Fibroblast of lung (primary cell): ENCODE measurements around the gene ELOVL2. TPM values are rescaled to one million over a fixed set of nuclear protein-coding genes. Genes with fewer than 3 reads are reported as not detected.

Experiments used
- DNase-seq, 2 donors: peaks; one replicate each; pipeline versions ENCODE4 v3.0.0 to v3.0.0-alpha.2; 2010; ENCODE audit warnings: low read depth in 2 of 2
- H2AFZ ChIP-seq: 2 replicates; pipeline ENCODE4 v1.5.1; 2012; ENCODE audit warnings: low read length, control low read depth, inconsistent platforms
- H3K27ac ChIP-seq: 2 replicates; pipeline ENCODE4 v1.5.1; 2011; ENCODE audit warnings: low read length, control low read depth; ENCODE audit not compliant: insufficient read depth
- H3K27me3 ChIP-seq: 2 replicates; pipeline ENCODE4 v1.5.1; 2011; ENCODE audit warnings: mild to moderate bottlenecking, low read length; ENCODE audit not compliant: control insufficient read depth, insufficient read depth
- H3K36me3 ChIP-seq: 2 replicates; pipeline ENCODE4 v1.5.1; 2011; ENCODE audit warnings: low read length; ENCODE audit not compliant: control insufficient read depth, insufficient read depth
- H3K4me1 ChIP-seq: 2 replicates; pipeline ENCODE4 v1.5.1; 2011; ENCODE audit warnings: low read length; ENCODE audit not compliant: control insufficient read depth, insufficient read depth; ENCODE audit errors: extremely low read depth
- H3K4me2 ChIP-seq: 2 replicates; pipeline ENCODE4 v1.5.1; 2011; ENCODE audit warnings: low read length, control low read depth; ENCODE audit not compliant: insufficient read depth; ENCODE audit errors: extremely low read depth
- H3K4me3 ChIP-seq, 4 experiments: fragments of 200-600 bp in 1 of 4; sonication (generic) in 1 of 4; replicated peaks in 1 of 4; 2 replicates each; pipeline ENCODE4 v1.5.1; 2011 to 2016; ENCODE audit warnings: low read length in 4 of 4, low read depth in 3 of 4, mild to moderate bottlenecking in 3 of 4, control low read depth in 2 of 4, inconsistent platforms in 1 of 4, mixed read lengths in 1 of 4; ENCODE audit not compliant: insufficient read depth in 1 of 4; ENCODE audit errors: control extremely low read depth in 1 of 4
- H3K79me2 ChIP-seq: 2 replicates; pipeline ENCODE4 v1.5.1; 2012; ENCODE audit warnings: mild to moderate bottlenecking, low read length, inconsistent platforms; ENCODE audit not compliant: control insufficient read depth, insufficient read depth
- H3K9ac ChIP-seq: 2 replicates; pipeline ENCODE4 v1.5.1; 2011; ENCODE audit warnings: mild to moderate bottlenecking, low read length, control low read depth; ENCODE audit not compliant: insufficient read depth
- H3K9me3 ChIP-seq: 2 replicates; pipeline ENCODE4 v1.5.1; 2012; ENCODE audit warnings: low read depth, low read length; ENCODE audit not compliant: control insufficient read depth, insufficient read depth
- H4K20me1 ChIP-seq: 2 replicates; pipeline ENCODE4 v1.5.1; 2011; ENCODE audit warnings: low read length; ENCODE audit not compliant: control insufficient read depth, insufficient read depth; ENCODE audit errors: extremely low read depth
- EZH2 ChIP-seq: IDR thresholded peaks from 2 replicates; pipeline ENCODE4 v1.5.1; 2012; ENCODE audit warnings: low read length, control low read depth, mild to moderate bottlenecking; ENCODE audit errors: missing control alignments
- polyA plus RNA-seq, 2 donors: library from polyadenylated mRNA; depleted of rRNA in 1 of 2; stranded (reverse) in 1 of 2; unstranded in 1 of 2; fragments of >200 nt; gene quantifications; 2 replicates each; pipeline ENCODE4 v1.2.1, GENCODE V29; 2011 to 2012; ENCODE audit warnings: missing spikeins in 1 of 2
- total RNA-seq: library from RNA; depleted of rRNA; stranded (reverse); fragments of >200 nt; gene quantifications from 2 replicates; pipeline ENCODE4 v1.2.1, GENCODE V29; 2014
- TF ChIP-seq, protein P1 (sequence below), 2 donors: IDR thresholded peaks in 1 of 2; conservative IDR thresholded peaks in 1 of 2; 1 replicate in 1 of 2; 2 replicates in 1 of 2; pipeline ENCODE4 v1.5.1; 2011 to 2012; ENCODE audit warnings: low read length in 2 of 2, control low read depth in 1 of 2, inconsistent platforms in 1 of 2, low read depth in 1 of 2, mild to moderate bottlenecking in 1 of 2

Gene ELOVL2
- total and polyA plus RNA-seq, 2 donors (not counting 1 experiment from before 2014, with no cell fraction given): under 0.01 to 13.9 TPM

DNA sequence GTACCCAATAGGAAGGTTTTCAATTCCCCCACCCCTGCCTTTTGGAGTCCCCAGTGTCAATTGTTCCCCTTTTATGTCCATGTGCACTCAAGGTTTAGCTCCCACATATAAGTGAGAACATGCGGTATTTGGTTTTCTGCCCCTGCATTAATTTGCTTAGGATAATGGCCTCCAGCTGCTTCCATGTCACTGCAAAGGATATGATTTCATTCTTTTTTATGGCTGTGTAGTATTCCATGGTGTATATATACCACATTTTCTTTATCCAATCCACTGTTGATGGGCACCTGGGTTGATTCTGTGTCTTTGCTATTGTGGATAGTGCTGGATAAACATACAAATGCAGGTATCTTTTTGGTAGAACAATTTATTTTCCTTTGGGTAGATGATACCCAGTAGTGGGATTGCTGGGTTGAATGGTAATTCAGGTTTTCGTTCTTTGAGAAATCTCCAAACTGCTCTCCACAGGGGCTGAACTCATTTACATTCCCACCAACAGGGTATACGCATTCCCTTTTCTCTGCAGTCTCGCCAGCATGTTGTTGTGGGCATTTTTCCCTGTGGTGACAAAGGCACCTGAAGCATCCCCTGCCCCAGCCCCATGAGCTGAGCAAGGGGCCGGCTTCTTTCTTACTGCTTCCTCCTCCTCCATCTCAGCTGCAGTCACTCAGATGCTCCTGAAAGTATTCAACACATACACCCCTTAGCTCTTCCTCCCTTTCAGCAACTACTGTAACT, 66.7 kb downstream of the ELOVL2 start:
- H3K79me2 ChIP-seq: no peaks in the 10 kb centered on the region
- DNase-seq: no peak
- H3K9me3 ChIP-seq: no peaks in the 10 kb centered on the region
- H4K20me1 ChIP-seq: no peaks in the 10 kb centered on the region
- H3K27ac ChIP-seq: no peak overlapping the region
- no peaks in the 10 kb centered on the region for H3K27me3 ChIP-seq
- TF ChIP-seq, protein P1, sequence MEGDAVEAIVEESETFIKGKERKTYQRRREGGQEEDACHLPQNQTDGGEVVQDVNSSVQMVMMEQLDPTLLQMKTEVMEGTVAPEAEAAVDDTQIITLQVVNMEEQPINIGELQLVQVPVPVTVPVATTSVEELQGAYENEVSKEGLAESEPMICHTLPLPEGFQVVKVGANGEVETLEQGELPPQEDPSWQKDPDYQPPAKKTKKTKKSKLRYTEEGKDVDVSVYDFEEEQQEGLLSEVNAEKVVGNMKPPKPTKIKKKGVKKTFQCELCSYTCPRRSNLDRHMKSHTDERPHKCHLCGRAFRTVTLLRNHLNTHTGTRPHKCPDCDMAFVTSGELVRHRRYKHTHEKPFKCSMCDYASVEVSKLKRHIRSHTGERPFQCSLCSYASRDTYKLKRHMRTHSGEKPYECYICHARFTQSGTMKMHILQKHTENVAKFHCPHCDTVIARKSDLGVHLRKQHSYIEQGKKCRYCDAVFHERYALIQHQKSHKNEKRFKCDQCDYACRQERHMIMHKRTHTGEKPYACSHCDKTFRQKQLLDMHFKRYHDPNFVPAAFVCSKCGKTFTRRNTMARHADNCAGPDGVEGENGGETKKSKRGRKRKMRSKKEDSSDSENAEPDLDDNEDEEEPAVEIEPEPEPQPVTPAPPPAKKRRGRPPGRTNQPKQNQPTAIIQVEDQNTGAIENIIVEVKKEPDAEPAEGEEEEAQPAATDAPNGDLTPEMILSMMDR (conservative IDR thresholded peaks at IDR 0.05 in 1 of 2, IDR thresholded peaks at IDR 0.05 in 1 of 2; ENCODE audit: low read depth in 1 of 2, low read length in 2 of 2): no peak
- no peak for TF ChIP-seq EZH2
- H3K9ac ChIP-seq: no peak overlapping the region
- H3K4me1 ChIP-seq: no peaks in the 10 kb centered on the region
- no peak overlapping the region for H3K4me3 ChIP-seq
- H3K4me2 ChIP-seq: no peak overlapping the region
- no peaks in the 10 kb centered on the region for H3K36me3 ChIP-seq
- no peak overlapping the region for H2AFZ ChIP-seq

DNA sequence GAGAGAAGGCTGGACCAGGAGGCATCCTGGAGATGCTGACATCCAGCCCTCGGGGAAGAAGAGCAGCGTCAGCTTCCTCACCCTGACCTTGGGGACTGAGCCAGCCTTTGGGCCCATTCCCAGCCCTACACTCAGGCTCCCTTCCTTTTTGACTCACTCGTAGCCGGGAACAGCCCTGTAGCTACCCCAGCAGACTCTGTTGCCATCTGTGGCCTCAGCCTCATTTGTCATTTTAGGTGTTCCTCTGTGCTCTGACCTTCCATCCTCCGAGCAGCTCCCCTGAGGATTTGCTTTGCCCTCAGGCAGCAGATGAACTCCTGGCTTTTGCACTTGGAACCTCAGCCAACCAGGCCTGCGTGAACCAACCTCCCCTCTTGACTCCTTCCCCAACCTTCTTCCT, 67.5 kb downstream of the ELOVL2 start:
- no peak overlapping the region for H3K9ac ChIP-seq
- H3K4me1 ChIP-seq: no peaks in the 10 kb centered on the region
- H3K27me3 ChIP-seq: no peaks in the 10 kb centered on the region
- H3K9me3 ChIP-seq: no peaks in the 10 kb centered on the region
- no peak overlapping the region for H3K27ac ChIP-seq
- DNase-seq: no peak
- H3K4me2 ChIP-seq: no peak overlapping the region
- no peaks in the 10 kb centered on the region for H4K20me1 ChIP-seq
- no peak overlapping the region for H3K4me3 ChIP-seq
- no peak for TF ChIP-seq EZH2
- TF ChIP-seq, protein P1 (conservative IDR thresholded peaks at IDR 0.05 in 1 of 2, IDR thresholded peaks at IDR 0.05 in 1 of 2; ENCODE audit: low read depth in 1 of 2, low read length in 2 of 2): no peak
- H3K79me2 ChIP-seq: no peaks in the 10 kb centered on the region
- H3K36me3 ChIP-seq: no peaks in the 10 kb centered on the region
- H2AFZ ChIP-seq: no peak overlapping the region

GRCh38 chr6:10972196-10972595, 71.9 kb downstream of the ELOVL2 start:
- no peak overlapping the region for H2AFZ ChIP-seq
- H3K9ac ChIP-seq: no peak overlapping the region
- no peaks in the 10 kb centered on the region for H4K20me1 ChIP-seq
- no peaks in the 10 kb centered on the region for H3K27me3 ChIP-seq
- no peak for DNase-seq
- H3K9me3 ChIP-seq: no peaks in the 10 kb centered on the region
- no peaks in the 10 kb centered on the region for H3K79me2 ChIP-seq
- no peak overlapping the region for H3K4me3 ChIP-seq
- no peak overlapping the region for H3K4me2 ChIP-seq
- H3K27ac ChIP-seq: no peak overlapping the region
- no peaks in the 10 kb centered on the region for H3K36me3 ChIP-seq
- TF ChIP-seq EZH2: no peak
- TF ChIP-seq, protein P1 (conservative IDR thresholded peaks at IDR 0.05 in 1 of 2, IDR thresholded peaks at IDR 0.05 in 1 of 2; ENCODE audit: low read depth in 1 of 2, low read length in 2 of 2): no peak
- peaks cover 4% of the 10 kb centered on the region for H3K4me1 ChIP-seq
